ENCODE data around the gene ZNF132. TPM values are rescaled to one million over a fixed set of nuclear protein-coding genes. Genes with fewer than 3 reads are reported as not detected.

ZNF132 gene
- polyA plus RNA-seq, 1 experiment, result 2.7 TPM

GRCh38 chr19:58480481-58480830 is 40.5 kb upstream of the ZNF132 start:
- TF ChIP-seq, protein P1, sequence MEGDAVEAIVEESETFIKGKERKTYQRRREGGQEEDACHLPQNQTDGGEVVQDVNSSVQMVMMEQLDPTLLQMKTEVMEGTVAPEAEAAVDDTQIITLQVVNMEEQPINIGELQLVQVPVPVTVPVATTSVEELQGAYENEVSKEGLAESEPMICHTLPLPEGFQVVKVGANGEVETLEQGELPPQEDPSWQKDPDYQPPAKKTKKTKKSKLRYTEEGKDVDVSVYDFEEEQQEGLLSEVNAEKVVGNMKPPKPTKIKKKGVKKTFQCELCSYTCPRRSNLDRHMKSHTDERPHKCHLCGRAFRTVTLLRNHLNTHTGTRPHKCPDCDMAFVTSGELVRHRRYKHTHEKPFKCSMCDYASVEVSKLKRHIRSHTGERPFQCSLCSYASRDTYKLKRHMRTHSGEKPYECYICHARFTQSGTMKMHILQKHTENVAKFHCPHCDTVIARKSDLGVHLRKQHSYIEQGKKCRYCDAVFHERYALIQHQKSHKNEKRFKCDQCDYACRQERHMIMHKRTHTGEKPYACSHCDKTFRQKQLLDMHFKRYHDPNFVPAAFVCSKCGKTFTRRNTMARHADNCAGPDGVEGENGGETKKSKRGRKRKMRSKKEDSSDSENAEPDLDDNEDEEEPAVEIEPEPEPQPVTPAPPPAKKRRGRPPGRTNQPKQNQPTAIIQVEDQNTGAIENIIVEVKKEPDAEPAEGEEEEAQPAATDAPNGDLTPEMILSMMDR (IDR thresholded peaks at IDR 0.05; ENCODE audit: insufficient read depth, low read depth, low read length), result no peak

GRCh38 chr19:58479736-58480480 is 40.0 kb upstream of the ZNF132 start:
- Histone ChIP-seq H3K4me3 (ENCODE audit: low read depth, low read length) (no peak overlapping the region), H3K36me3 (ENCODE audit: control insufficient read depth, insufficient read depth, low read length) (peaks cover 10% of the 10 kb centered on the region), H3K27me3 (ENCODE audit: control insufficient read depth, insufficient read depth, low read length) (no peaks in the 10 kb centered on the region)
- TF ChIP-seq, protein P1 (IDR thresholded peaks at IDR 0.05; ENCODE audit: insufficient read depth, low read depth, low read length), result no peak
- ChIA-PET POLR2A (no interaction called here), CTCF (no interaction called here)
- no peak for DNase-seq (ENCODE audit: low read depth)

More at GRCh38 chr19:58480481-58480830, 40.5 kb upstream of the ZNF132 start:
- H3K27me3 ChIP-seq (ENCODE audit: control insufficient read depth, insufficient read depth, low read length), result no peaks in the 10 kb centered on the region
- peaks cover 10% of the 10 kb centered on the region for H3K36me3 ChIP-seq (ENCODE audit: control insufficient read depth, insufficient read depth, low read length)
- no peak for DNase-seq (ENCODE audit: low read depth)
- ChIA-PET POLR2A (no interaction called here), CTCF (no interaction called here)
- no peak overlapping the region for H3K4me3 ChIP-seq (ENCODE audit: low read depth, low read length)

GRCh38 chr19:58479303-58479702 is 39.4 kb upstream of the ZNF132 start:
- TF ChIP-seq, protein P1 (IDR thresholded peaks at IDR 0.05; ENCODE audit: insufficient read depth, low read depth, low read length), result no peak
- Histone ChIP-seq H3K36me3 (ENCODE audit: control insufficient read depth, insufficient read depth, low read length) (peaks cover 10% of the 10 kb centered on the region), H3K4me3 (ENCODE audit: low read depth, low read length) (no peak overlapping the region), H3K27me3 (ENCODE audit: control insufficient read depth, insufficient read depth, low read length) (no peaks in the 10 kb centered on the region)
- ChIA-PET POLR2A (no interaction called here), CTCF (no interaction called here)
- no peak for DNase-seq (ENCODE audit: low read depth)

GRCh38 chr19:58477871-58478270 is 37.9 kb upstream of the ZNF132 start:
- H3K4me3 ChIP-seq (ENCODE audit: low read depth, low read length), result no peak overlapping the region
- TF ChIP-seq, protein P1 (IDR thresholded peaks at IDR 0.05; ENCODE audit: insufficient read depth, low read depth, low read length), result no peak
- DNase-seq (ENCODE audit: low read depth), result no peak
- H3K36me3 ChIP-seq (ENCODE audit: control insufficient read depth, insufficient read depth, low read length), result peaks cover 13% of the 10 kb centered on the region
- CTCF ChIA-PET, result interaction anchor here (1.5 kb wide), 1 partner anchor 9 kb away, joined by 4 read pairs; no protein-coding TSS in a partner anchor
- POLR2A ChIA-PET, result no interaction called here
- no peaks in the 10 kb centered on the region for H3K27me3 ChIP-seq (ENCODE audit: control insufficient read depth, insufficient read depth, low read length)

DNA sequence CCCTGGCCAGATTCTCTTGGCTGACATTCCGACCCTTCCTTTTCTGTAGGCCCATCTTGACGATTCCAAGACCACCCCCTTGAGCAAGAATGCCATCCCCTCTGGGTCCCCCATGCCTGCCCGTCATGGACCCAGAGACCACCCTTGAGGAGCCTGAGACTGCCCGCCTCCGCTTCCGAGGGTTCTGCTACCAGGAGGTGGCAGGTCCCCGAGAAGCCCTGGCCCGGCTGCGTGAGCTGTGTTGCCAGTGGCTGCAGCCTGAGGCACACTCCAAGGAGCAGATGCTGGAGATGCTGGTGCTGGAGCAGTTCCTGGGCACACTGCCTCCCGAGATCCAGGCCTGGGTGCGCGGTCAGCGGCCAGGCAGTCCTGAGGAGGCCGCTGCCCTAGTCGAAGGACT is 37.2 kb upstream of the ZNF132 start:
- POLR2A ChIA-PET, result no interaction called here
- Histone ChIP-seq H3K36me3 (ENCODE audit: control insufficient read depth, insufficient read depth, low read length) (peaks cover 15% of the 10 kb centered on the region), H3K27me3 (ENCODE audit: control insufficient read depth, insufficient read depth, low read length) (no peaks in the 10 kb centered on the region), H3K4me3 (ENCODE audit: low read depth, low read length) (no peak overlapping the region; the same call in 1 of the 2 replicates)
- CTCF ChIA-PET, result interaction anchor here (1.5 kb wide), 1 partner anchor 10 kb away, joined by 4 read pairs; no protein-coding TSS in a partner anchor
- DNase-seq (ENCODE audit: low read depth), result no peak
- TF ChIP-seq, protein P1 (IDR thresholded peaks at IDR 0.05; ENCODE audit: insufficient read depth, low read depth, low read length), result no peak

All from BJ (cell line).